Neuronal stem cell (in vitro differentiated cells): ENCODE results near the gene ADORA3.

Source experiments
- DNase-seq: peaks from one replicate; pipeline ENCODE4 v3.0.0-alpha.2; 2013; ENCODE audit warnings: low spot score
- H2AFZ ChIP-seq: one replicate; pipeline ENCODE4 v1.6.1; 2013; ENCODE audit warnings: mild to moderate bottlenecking, low read length, inconsistent platforms
- H2AK5ac ChIP-seq: 2 replicates; pipeline ENCODE4 v1.6.1; 2013; ENCODE audit warnings: low read depth, mild to moderate bottlenecking, inconsistent platforms, low read length, moderate library complexity, mixed read lengths
- H2BK120ac ChIP-seq: 2 replicates; pipeline ENCODE4 v1.6.1; 2013; ENCODE audit warnings: low read depth, mild to moderate bottlenecking, inconsistent platforms, low read length, moderate library complexity, mixed read lengths
- H2BK12ac ChIP-seq: one replicate; pipeline ENCODE4 v1.6.1; 2013; ENCODE audit warnings: low read length, inconsistent platforms
- H2BK15ac ChIP-seq: 2 replicates; pipeline ENCODE4 v1.6.1; 2013; ENCODE audit warnings: mild to moderate bottlenecking, low read length, inconsistent platforms, mixed read lengths
- H2BK5ac ChIP-seq: one replicate; pipeline ENCODE4 v1.6.1; 2013; ENCODE audit warnings: inconsistent platforms, mild to moderate bottlenecking, low read length, moderate library complexity
- H3K14ac ChIP-seq: one replicate; pipeline ENCODE4 v1.6.1; 2013; ENCODE audit warnings: low read length, inconsistent platforms
- H3K18ac ChIP-seq: 2 replicates; pipeline ENCODE4 v1.6.1; 2013; ENCODE audit warnings: low read length, inconsistent platforms
- H3K23ac ChIP-seq: 2 replicates; pipeline ENCODE4 v1.6.1; 2013; ENCODE audit warnings: low read depth, mild to moderate bottlenecking, mixed read lengths, low read length, inconsistent platforms; ENCODE audit not compliant: poor library complexity
- H3K27ac ChIP-seq: replicated peaks from 3 replicates; pipeline ENCODE4 v1.5.1; 2013; ENCODE audit warnings: low read length, inconsistent platforms
- H3K27me3 ChIP-seq, 3 experiments: 2 replicates each; pipeline ENCODE4 v1.6.1; 2013; ENCODE audit warnings: low read length in 3 of 3, mild to moderate bottlenecking in 2 of 3, inconsistent platforms in 1 of 3, low read depth in 1 of 3, mixed read lengths in 1 of 3, moderate library complexity in 1 of 3; ENCODE audit not compliant: control insufficient read depth in 3 of 3, insufficient read depth in 3 of 3
- H3K36me3 ChIP-seq, 2 donors: replicated peaks in 1 of 2; 2 replicates each; pipeline ENCODE4 v1.6.1; 2013; ENCODE audit warnings: low read length in 2 of 2; ENCODE audit not compliant: control insufficient read depth in 2 of 2, insufficient read depth in 2 of 2
- H3K4ac ChIP-seq: 2 replicates; pipeline ENCODE4 v1.6.1; 2013; ENCODE audit warnings: inconsistent platforms, mild to moderate bottlenecking, low read length, moderate library complexity
- H3K4me1 ChIP-seq, 2 donors: 1 replicate in 1 of 2; 2 replicates in 1 of 2; pipeline ENCODE4 v1.6.1; 2013; ENCODE audit warnings: low read length in 2 of 2, low read depth in 1 of 2; ENCODE audit not compliant: control insufficient read depth in 2 of 2, insufficient read depth in 1 of 2
- H3K4me2 ChIP-seq: one replicate; pipeline ENCODE4 v1.6.1; 2013; ENCODE audit warnings: mild to moderate bottlenecking, low read length, inconsistent platforms; ENCODE audit not compliant: insufficient read depth, poor library complexity, severe bottlenecking
- H3K4me3 ChIP-seq, 2 donors: 2 replicates each; pipeline ENCODE4 v1.5.1; 2013; ENCODE audit warnings: low read length in 2 of 2, mild to moderate bottlenecking in 2 of 2, inconsistent platforms in 1 of 2, moderate library complexity in 1 of 2
- H3K79me1 ChIP-seq: one replicate; pipeline ENCODE4 v1.6.1; 2013; ENCODE audit warnings: low read depth, mild to moderate bottlenecking, inconsistent platforms, low read length, moderate library complexity
- H3K9ac ChIP-seq: one replicate; pipeline ENCODE4 v1.6.1; 2013; ENCODE audit warnings: mild to moderate bottlenecking, low read depth, low read length, inconsistent platforms; ENCODE audit not compliant: poor library complexity
- H3K9me3 ChIP-seq, 2 donors: replicated peaks in 1 of 2; 2 replicates each; pipeline versions ENCODE3 to v1.6.1; 2013; ENCODE audit warnings: low read length in 2 of 2, mild to moderate bottlenecking in 2 of 2, inconsistent platforms in 1 of 2, low read depth in 1 of 2, mixed read lengths in 1 of 2, moderate library complexity in 1 of 2; ENCODE audit not compliant: control insufficient read depth in 2 of 2, insufficient read depth in 1 of 2
- H4K8ac ChIP-seq: one replicate; pipeline ENCODE4 v1.6.1; 2013; ENCODE audit warnings: low read depth, mild to moderate bottlenecking, inconsistent platforms, low read length, moderate library complexity
- H4K91ac ChIP-seq: one replicate; pipeline ENCODE4 v1.6.1; 2013; ENCODE audit warnings: low read length, low read depth, mild to moderate bottlenecking, inconsistent platforms; ENCODE audit not compliant: poor library complexity
- WGBS, 2 donors: extraction: QIAGEN DNeasy Blood & Tissue Kit; methylation state at CpG; one replicate each; pipeline ENCODE4 v1.1.7; 2013; ENCODE audit warnings: missing lambda C conversion rate in 2 of 2, mixed read lengths in 1 of 2; ENCODE audit not compliant: insufficient read length in 2 of 2, insufficient replicate concordance in 1 of 2; ENCODE audit errors: extremely low coverage in 2 of 2; 5-methylcytosine and 5-hydroxymethylcytosine counted together

ADORA3 gene

GRCh38 chr1:111483876-111484275 lies 19.6 kb downstream of the ADORA3 start:
- Histone ChIP-seq H2AK5ac (no peak overlapping the region), H3K9me3 (no peaks in the 10 kb centered on the region), H2AFZ (no peak overlapping the region), H3K4ac (no peak overlapping the region), H3K4me2 (no peak overlapping the region), H3K79me1 (no peaks in the 10 kb centered on the region), H4K91ac (no peak overlapping the region), H3K23ac (no peak overlapping the region), H3K27me3 (peaks cover 0 to 13% (median 0%) of the 10 kb centered on the region in 3 experiments), H3K14ac (no peak overlapping the region), H3K27ac (no peak overlapping the region), H3K4me3 (no peak overlapping the region), H3K9ac (no peak overlapping the region), H3K18ac (no peak overlapping the region), H2BK120ac (no peak overlapping the region), H4K8ac (no peak overlapping the region), H3K36me3 (no peaks in the 10 kb centered on the region), H3K4me1 (no peaks in the 10 kb centered on the region), H2BK15ac (no peak overlapping the region), H2BK5ac (no peak overlapping the region), H2BK12ac (no peak overlapping the region)
- WGBS, 2 donors: no CpG with 5 or more reads among the region's 2 CpGs
- DNase-seq: no peak

GRCh38 chr1:111483166-111483565 lies 20.3 kb downstream of the ADORA3 start:
- Histone ChIP-seq H4K8ac (no peak overlapping the region), H4K91ac (no peak overlapping the region), H3K4me1 (no peaks in the 10 kb centered on the region), H3K4me2 (no peak overlapping the region), H3K27me3 (peaks cover 0 to 13% (median 0%) of the 10 kb centered on the region in 3 experiments), H3K23ac (no peak overlapping the region), H3K36me3 (no peaks in the 10 kb centered on the region), H2BK12ac (no peak overlapping the region), H3K79me1 (no peaks in the 10 kb centered on the region), H2BK120ac (no peak overlapping the region), H3K27ac (no peak overlapping the region), H3K18ac (no peak overlapping the region), H3K9ac (no peak overlapping the region), H3K9me3 (no peaks in the 10 kb centered on the region), H2AFZ (no peak overlapping the region), H3K4me3 (no peak overlapping the region), H2BK15ac (no peak overlapping the region), H2AK5ac (no peak overlapping the region), H2BK5ac (no peak overlapping the region), H3K4ac (no peak overlapping the region), H3K14ac (no peak overlapping the region)
- DNase-seq: no peak
- WGBS, 2 donors: no CpG with 5 or more reads among the region's 3 CpGs

DNA sequence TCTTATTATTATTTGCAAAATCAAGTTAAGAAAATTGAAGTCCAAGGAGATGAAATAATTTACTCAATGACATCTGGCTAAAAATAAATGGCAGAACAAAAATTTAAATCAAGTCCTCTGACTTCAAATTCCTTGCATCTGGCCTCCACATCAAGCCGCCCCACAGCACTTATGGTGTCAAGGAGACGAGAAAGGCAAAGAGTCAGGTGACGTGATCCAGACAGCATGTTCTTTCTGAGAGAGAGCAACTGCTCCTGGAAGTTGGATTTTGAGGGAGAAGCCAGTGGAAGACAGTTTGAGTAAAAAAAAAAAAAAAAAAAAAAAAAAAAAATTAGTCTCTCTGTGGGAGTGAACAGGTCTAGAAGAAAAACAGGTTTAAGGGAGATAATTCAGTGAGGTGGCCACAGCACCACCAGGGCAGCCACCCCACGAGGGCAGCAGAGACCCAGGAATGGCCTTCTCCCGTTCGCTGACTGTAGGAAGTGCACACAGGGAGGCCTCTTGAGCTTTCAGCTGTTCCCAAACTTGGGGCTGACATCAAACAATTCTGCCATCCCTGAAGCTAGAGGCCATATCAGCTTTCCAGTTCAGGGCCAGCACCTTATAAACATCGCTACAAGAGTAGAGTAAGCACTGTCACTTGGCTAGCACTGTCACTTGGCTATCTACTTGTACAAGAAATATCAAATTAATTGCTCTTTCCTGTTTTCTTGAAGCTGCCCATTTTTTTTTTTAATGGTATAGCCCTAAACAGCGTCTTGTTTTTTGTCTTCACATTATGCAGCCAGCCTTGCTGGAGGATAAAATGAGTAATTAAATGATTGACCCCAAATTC lies 21.8 kb downstream of the ADORA3 start:
- DNase-seq: peak; percentile 51
- H3K14ac ChIP-seq: no peak overlapping the region
- H3K9ac ChIP-seq: no peak overlapping the region
- no peak overlapping the region for H3K4me2 ChIP-seq
- no peak overlapping the region for H3K18ac ChIP-seq
- no peak overlapping the region for H4K91ac ChIP-seq
- no peak overlapping the region for H2AK5ac ChIP-seq
- H4K8ac ChIP-seq: no peak overlapping the region
- H2BK5ac ChIP-seq: no peak overlapping the region
- H2BK12ac ChIP-seq: no peak overlapping the region
- no peak overlapping the region for H3K4ac ChIP-seq
- no peaks in the 10 kb centered on the region for H3K79me1 ChIP-seq
- no peak overlapping the region for H2BK15ac ChIP-seq
- no peak overlapping the region for H3K4me3 ChIP-seq
- no peaks in the 10 kb centered on the region for H3K9me3 ChIP-seq
- no peak overlapping the region for H3K27ac ChIP-seq
- H2AFZ ChIP-seq: peak overlapping the region; percentile 21
- no peak overlapping the region for H2BK120ac ChIP-seq
- H3K27me3 ChIP-seq: peaks cover 0 to 8% (median 0%) of the 10 kb centered on the region in 3 experiments
- no peaks in the 10 kb centered on the region for H3K36me3 ChIP-seq
- no peaks in the 10 kb centered on the region for H3K4me1 ChIP-seq
- H3K23ac ChIP-seq: no peak overlapping the region
- no CpG with 5 or more reads among the region's 8 CpGs for WGBS, 2 donors

GRCh38 chr1:111480674-111481073 lies 22.8 kb downstream of the ADORA3 start:
- no peaks in the 10 kb centered on the region for H3K9me3 ChIP-seq
- no peak overlapping the region for H2BK120ac ChIP-seq
- no peaks in the 10 kb centered on the region for H3K36me3 ChIP-seq
- no peak overlapping the region for H3K4me3 ChIP-seq
- H2BK12ac ChIP-seq: no peak overlapping the region
- H3K9ac ChIP-seq: no peak overlapping the region
- no peak overlapping the region for H3K18ac ChIP-seq
- H4K8ac ChIP-seq: no peak overlapping the region
- H2AFZ ChIP-seq: no peak overlapping the region
- H3K4me1 ChIP-seq: no peaks in the 10 kb centered on the region
- H3K4me2 ChIP-seq: no peak overlapping the region
- H3K79me1 ChIP-seq: no peaks in the 10 kb centered on the region
- H4K91ac ChIP-seq: no peak overlapping the region
- H3K4ac ChIP-seq: no peak overlapping the region
- H2BK15ac ChIP-seq: no peak overlapping the region
- no peak for DNase-seq
- H3K27me3 ChIP-seq: peaks cover 0 to 8% (median 0%) of the 10 kb centered on the region in 3 experiments
- H3K14ac ChIP-seq: no peak overlapping the region
- H3K27ac ChIP-seq: no peak overlapping the region
- no peak overlapping the region for H2AK5ac ChIP-seq
- WGBS, 2 donors: no CpG with 5 or more reads among the region's 1 CpG
- no peak overlapping the region for H2BK5ac ChIP-seq
- no peak overlapping the region for H3K23ac ChIP-seq
